GM18909 (cell line): ENCODE results near the gene ABCC6.
"Not testable (repeated sequence)": the region's sequence is repeated elsewhere in the genome, so short reads cannot be mapped to it uniquely, and the experiment has no call there.

Experiments used
- ATAC-seq: cut with Tn5 transposase; IDR thresholded peaks from one replicate; pipeline ENCODE4 v1.9.1; 2021; ENCODE audit warnings: mild to moderate bottlenecking; ENCODE audit not compliant: unreplicated experiment, poor library complexity

ABCC6 gene

GRCh38 chr16:16191493-16192167 lies 31.7 kb downstream of the ABCC6 start:
- no peak for ATAC-seq

GRCh38 chr16:16190966-16191365 lies 32.3 kb downstream of the ABCC6 start:
- not testable (repeated sequence) for ATAC-seq

- ATAC-seq: no peak
These were observed 32.7 kb downstream of the ABCC6 start for GRCh38 chr16:16190546-16190945.

GRCh38 chr16:16189842-16190241 lies 33.5 kb downstream of the ABCC6 start:
- ATAC-seq: no peak

GRCh38 chr16:16188827-16189226 lies 34.5 kb downstream of the ABCC6 start:
- no peak for ATAC-seq

GRCh38 chr16:16186820-16187219 lies 36.5 kb downstream of the ABCC6 start:
- no peak for ATAC-seq

GRCh38 chr16:16185095-16185494 lies 38.2 kb downstream of the ABCC6 start:
- no peak for ATAC-seq

- ATAC-seq: no peak
These were observed 38.7 kb downstream of the ABCC6 start for GRCh38 chr16:16184594-16184993.

GRCh38 chr16:16183562-16183961 lies 39.7 kb downstream of the ABCC6 start:
- ATAC-seq: no peak

GRCh38 chr16:16182918-16183317 lies 40.4 kb downstream of the ABCC6 start:
- ATAC-seq: no peak

- ATAC-seq: not testable (repeated sequence)
These were observed 41.5 kb downstream of the ABCC6 start for GRCh38 chr16:16181748-16182147.

GRCh38 chr16:16178455-16179162 lies 44.7 kb downstream of the ABCC6 start:
- no peak for ATAC-seq

- ATAC-seq: no peak
These were observed 47.0 kb downstream of the ABCC6 start for GRCh38 chr16:16176328-16176727.

- no peak for ATAC-seq
These were observed 48.0 kb downstream of the ABCC6 start for GRCh38 chr16:16175296-16175695.

- ATAC-seq: no peak
These were observed 50.3 kb downstream of the ABCC6 start for GRCh38 chr16:16172991-16173390.

- ATAC-seq: no peak
These were observed 51.9 kb downstream of the ABCC6 start for GRCh38 chr16:16171332-16171919.

- no peak for ATAC-seq
These were observed 53.7 kb downstream of the ABCC6 start for GRCh38 chr16:16169615-16170014.

- no peak for ATAC-seq
These were observed 54.9 kb downstream of the ABCC6 start for GRCh38 chr16:16168431-16168830.

- ATAC-seq: no peak
These were observed 55.4 kb downstream of the ABCC6 start for GRCh38 chr16:16167927-16168326.

GRCh38 chr16:16166949-16167348 lies 56.3 kb downstream of the ABCC6 start:
- no peak for ATAC-seq

- ATAC-seq: no peak
These were observed 57.2 kb downstream of the ABCC6 start for GRCh38 chr16:16166085-16166484.

GRCh38 chr16:16164243-16164642 lies 59.1 kb downstream of the ABCC6 start:
- no peak for ATAC-seq
